AG09319 (cell line): Measurements from ENCODE around the gene RTEL1.
"Not testable (repeated sequence)": the region's sequence is repeated elsewhere in the genome, so short reads cannot be mapped to it uniquely, and the experiment has no call there.

ENCODE experiments used
- DNase-seq: peaks from one replicate; pipeline ENCODE4 v3.0.0-alpha.2; 2010; ENCODE audit warnings: low read depth; ENCODE audit errors: extremely low read depth
- CTCF ChIP-seq: IDR thresholded peaks from 2 replicates; pipeline ENCODE4 v1.5.1; 2011; ENCODE audit warnings: low read depth, mild to moderate bottlenecking, inconsistent platforms, low read length, moderate library complexity

RTEL1 gene

GRCh38 chr20:63624486-63624885 lies 33.6 kb upstream of the RTEL1 start:
- TF ChIP-seq CTCF = no peak; the same call in 1 of the 2 replicates
- no peak for DNase-seq

- TF ChIP-seq CTCF = no peak
- no peak for DNase-seq
Measured at GRCh38 chr20:63625771-63626423, 32.2 kb upstream of the RTEL1 start.

GRCh38 chr20:63626424-63627128 lies 31.5 kb upstream of the RTEL1 start, which contains the start of gene GMEB2:
GMEB2 (minus strand) TSS chr20:63627101; CDS start chr20:63619397, 7,704 bp downstream.
- DNase-seq = peak; percentile 12
- no peak for TF ChIP-seq CTCF

GRCh38 chr20:63627129-63627750 lies 30.9 kb upstream of the RTEL1 start:
- peak; percentile 81 for DNase-seq
- TF ChIP-seq CTCF = no peak

- no peak for TF ChIP-seq CTCF
- DNase-seq = no peak
Measured at GRCh38 chr20:63627751-63628245, 30.3 kb upstream of the RTEL1 start.

GRCh38 chr20:63628246-63628975 lies 29.7 kb upstream of the RTEL1 start:
- TF ChIP-seq CTCF = no peak
- no peak for DNase-seq

GRCh38 chr20:63630956-63631355 lies 27.2 kb upstream of the RTEL1 start:
- not testable (repeated sequence) for DNase-seq

- not testable (repeated sequence) for DNase-seq
Measured at GRCh38 chr20:63631426-63631825, 26.7 kb upstream of the RTEL1 start.
